ENCODE measurements around the gene CCDC122.

The CCDC122 gene

GRCh38 chr13:43799191-43799590, 80.3 kb downstream of the CCDC122 start:
- no peak for DNase-seq

DNA sequence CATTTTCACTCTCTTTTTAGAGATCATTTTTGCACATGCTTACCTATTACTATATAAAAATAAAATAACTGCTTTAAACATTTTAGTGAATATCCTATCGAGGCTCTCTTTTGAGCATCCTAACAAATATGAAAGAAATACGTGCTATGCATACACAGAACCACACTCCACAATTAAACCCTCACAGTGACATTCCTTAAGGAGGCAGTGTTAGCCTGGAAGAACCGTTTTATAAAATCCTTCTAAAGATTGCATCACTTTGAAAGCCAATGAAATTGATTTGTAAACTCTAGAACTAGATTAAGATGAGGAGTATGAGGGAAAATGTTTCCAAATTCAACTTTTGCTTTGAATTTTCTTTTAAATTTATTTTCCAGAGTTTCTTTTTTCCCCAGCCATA, 81.7 kb downstream of the CCDC122 start:
- DNase-seq, result no peak

DNA sequence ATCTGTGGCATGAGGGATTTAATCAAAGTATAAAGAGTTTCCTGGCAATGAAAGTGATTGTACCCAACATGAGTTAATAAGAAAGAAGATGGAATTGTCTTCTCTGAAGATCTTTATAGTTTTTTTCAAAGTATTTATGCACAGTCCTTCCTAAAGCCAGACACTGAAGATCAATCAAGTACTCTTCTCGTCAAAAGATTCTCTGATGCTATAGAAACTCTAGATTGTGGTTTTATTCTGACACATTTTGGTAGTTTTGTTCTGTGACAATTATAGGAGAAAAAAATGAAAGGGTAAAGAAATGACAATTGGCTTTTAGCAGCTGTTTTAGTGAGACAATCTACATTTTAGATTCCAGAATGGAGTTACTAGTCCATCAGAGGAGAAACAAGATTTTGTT, 82.4 kb downstream of the CCDC122 start:
- no peak for DNase-seq

DNA sequence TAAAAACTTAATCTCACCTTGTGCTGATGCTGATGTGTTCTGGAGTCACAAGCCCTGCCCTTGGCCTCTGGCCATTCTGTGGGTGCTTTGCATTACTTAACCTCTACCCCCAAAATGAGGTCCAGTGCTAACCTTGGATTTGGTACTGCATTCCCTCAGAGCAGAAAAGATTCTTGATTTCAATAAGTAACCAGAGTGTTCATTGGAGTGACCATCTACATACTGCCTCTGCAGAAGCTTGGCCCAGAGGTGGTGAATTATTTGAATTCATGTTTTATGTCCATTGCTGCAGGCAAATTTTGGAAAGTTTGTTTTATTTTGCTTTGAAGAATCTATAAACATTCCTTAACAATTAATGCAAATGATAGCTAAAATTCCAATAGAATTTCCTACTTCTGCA, 85.1 kb downstream of the CCDC122 start:
- DNase-seq, result no peak

DNA sequence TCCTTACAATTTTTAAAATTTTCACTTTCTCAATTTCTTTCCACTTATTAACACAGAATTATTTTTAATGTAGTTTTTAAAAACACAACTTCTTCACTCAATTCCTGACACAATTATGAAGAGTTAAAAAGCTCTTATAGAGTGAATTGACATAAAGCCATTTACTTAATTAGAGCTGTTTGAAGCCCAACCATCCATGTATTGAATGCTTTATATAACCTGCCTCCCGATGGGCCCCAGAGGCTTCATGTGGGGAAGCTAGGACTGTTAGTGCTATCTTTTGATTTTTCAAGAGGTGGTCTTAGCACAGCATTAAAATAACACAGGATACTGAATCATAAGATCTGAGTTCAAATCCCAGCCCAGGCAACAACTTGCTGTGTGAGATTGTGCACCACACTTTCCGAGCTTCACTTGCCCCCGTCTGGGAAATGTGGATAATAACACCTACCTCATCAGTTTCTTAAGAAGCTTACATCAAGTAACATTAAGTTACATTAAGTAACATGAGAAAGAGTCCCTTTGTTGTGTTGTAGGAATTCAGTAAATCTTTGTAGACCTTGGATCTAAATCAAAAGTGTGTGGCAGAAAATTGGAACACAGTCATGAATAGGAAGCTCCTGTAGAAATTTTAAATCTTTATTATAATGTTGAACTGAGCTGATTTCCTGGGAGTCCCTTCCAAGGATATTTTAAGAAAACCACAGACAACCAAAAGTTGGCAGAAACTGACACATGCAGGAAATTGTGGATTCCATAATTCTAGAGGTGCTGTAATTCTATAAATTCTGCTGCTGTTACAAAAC, 87.3 kb downstream of the CCDC122 start:
- no peak for DNase-seq

DNA sequence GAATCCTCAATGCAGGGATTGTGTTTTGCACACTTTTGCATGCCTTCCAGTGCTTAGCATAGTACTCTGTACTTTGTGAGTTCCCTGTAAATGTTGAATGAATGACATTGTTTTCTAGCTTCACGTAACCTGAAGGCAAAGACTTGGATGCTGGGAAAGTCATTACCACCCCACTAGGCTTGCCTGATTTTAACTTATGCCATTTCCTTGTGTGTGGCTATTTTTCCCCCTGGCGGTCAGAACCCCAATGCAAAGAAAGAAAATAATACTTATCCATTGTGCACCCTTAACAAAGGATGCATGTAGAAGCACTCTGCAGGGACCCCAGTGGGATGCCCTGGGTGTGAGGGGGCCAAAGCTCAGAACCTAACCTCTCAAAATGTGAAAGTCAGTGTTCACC, 91.5 kb downstream of the CCDC122 start:
- DNase-seq, result peak in 6 of 14 donors; percentile 9 to 36 (median 24)

GRCh38 chr13:43787518-43787891, 92.0 kb downstream of the CCDC122 start:
- no peak for DNase-seq

GRCh38 chr13:43786766-43787517, 92.6 kb downstream of the CCDC122 start, which contains the start of gene ENOX1:
TSS of gene ENOX1 (minus strand) at chr13:43786972.
- peak in 13 of 14 donors; percentile 31 to 89 (median 75) for DNase-seq

DNA sequence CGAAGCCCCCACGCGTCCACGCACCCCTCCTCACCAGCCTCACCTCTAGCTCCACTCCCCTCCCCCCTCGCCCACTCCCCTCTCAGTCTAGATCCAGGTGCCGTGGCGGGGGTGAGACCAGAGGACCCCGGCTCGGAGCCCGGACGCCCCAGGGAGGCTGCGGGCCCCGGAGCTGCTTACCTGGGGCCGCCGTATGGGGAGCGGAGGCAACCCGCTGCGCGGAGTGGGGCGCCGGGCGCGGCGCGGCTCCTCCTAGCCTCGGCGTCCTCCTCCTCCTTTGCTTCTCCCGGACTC, 93.1 kb downstream of the CCDC122 start:
- DNase-seq, result peak in 1 of 14 donors; percentile 59
